ENCODE data around the gene MGLL.

DNA sequence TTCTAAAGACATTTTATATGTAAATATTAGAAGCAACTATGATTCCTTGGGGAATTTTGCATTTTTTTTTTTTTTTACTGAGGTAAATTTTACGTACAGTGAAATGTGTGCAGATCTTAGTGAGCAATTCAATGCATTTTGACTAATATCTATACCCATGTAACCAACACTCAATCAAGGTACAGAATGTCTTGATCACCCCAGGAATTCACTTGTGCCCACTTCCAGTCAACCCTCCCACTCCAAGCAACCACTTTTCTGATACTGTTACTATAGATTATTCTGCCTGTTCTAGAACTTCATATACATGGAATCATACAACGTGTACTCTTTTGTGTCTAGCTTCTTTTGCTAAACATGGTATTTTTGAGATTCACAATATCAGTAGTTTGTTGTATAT lies 45.1 kb upstream of the MGLL start:
- TF ChIP-seq, protein P1, sequence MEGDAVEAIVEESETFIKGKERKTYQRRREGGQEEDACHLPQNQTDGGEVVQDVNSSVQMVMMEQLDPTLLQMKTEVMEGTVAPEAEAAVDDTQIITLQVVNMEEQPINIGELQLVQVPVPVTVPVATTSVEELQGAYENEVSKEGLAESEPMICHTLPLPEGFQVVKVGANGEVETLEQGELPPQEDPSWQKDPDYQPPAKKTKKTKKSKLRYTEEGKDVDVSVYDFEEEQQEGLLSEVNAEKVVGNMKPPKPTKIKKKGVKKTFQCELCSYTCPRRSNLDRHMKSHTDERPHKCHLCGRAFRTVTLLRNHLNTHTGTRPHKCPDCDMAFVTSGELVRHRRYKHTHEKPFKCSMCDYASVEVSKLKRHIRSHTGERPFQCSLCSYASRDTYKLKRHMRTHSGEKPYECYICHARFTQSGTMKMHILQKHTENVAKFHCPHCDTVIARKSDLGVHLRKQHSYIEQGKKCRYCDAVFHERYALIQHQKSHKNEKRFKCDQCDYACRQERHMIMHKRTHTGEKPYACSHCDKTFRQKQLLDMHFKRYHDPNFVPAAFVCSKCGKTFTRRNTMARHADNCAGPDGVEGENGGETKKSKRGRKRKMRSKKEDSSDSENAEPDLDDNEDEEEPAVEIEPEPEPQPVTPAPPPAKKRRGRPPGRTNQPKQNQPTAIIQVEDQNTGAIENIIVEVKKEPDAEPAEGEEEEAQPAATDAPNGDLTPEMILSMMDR (IDR thresholded peaks at IDR 0.05): no peak
- no peak for TF ChIP-seq POLR2AphosphoS5 (IDR thresholded peaks at IDR 0.05)
